ENCODE data around the gene ARPP21.

Gene ARPP21

GRCh38 chr3:35739181-35739809, 100.0 kb downstream of the ARPP21 start:
- DNase-seq: no peak

- no peak for DNase-seq
These were observed 100.7 kb downstream of the ARPP21 start for GRCh38 chr3:35739964-35740527.

DNA sequence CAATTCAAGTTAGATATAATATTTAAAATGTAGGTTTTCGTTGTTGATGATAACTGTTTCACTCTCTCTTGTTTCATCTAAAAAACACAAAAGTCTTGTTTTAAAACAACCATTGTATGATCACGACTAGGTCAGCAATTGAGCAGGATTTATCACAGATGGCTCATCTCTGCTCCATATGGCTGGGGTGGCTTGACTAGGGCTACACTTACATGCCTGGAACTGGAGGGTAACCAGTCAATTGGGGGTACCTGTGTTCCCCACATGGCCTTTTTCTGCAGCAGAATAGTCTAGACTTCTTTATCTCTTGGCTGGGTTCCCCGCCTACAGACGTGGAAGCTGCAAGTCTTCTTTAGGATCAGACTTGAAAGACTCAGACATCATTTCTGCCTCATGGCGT, 103.9 kb downstream of the ARPP21 start:
- no peak for DNase-seq

GRCh38 chr3:35744419-35744818, 105.1 kb downstream of the ARPP21 start:
- no peak for DNase-seq

- no peak for DNase-seq
These were observed 106.0 kb downstream of the ARPP21 start for GRCh38 chr3:35745351-35745750.

- DNase-seq: no peak
These were observed 106.6 kb downstream of the ARPP21 start for GRCh38 chr3:35745802-35746484.

DNA sequence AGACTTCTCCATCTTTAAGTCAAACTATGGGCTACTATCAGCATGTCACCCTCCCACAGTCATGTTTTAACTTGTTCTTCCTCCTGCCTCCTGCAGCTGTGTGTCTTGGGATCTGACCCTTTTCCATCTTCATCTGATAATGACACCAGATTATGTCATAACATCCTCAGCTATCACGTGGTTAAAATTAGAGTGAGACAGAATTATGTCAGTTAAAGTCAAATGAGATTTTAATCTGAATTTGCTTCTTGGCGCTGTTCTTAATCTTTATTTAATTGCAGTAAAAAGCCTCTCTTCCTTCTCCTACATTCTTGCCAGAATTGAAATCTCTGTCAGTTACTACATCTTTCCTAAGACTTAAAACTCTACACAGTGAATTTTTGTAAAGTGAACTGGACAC, 107.2 kb downstream of the ARPP21 start:
- no peak for DNase-seq

DNA sequence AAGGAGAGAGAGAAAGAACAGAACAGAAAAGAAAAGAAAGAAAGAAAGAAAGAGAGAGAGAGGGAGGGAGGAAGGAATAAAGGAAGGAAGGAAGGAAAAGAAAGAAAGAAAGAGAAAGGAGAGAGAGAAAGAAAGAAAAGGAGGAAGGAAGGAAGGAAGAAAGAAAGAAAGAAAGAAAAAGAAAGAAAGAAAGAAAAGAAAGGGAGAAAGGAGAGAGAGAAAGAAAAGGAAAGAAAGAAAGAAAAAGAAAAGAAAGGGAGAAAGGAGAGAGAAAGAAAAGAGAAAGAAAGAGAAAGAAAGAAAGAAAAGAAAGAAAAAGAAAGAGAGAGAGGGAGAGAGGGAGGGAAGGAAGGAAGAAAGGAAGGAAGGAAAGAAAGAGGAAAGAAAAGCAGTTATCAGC, 108.8 kb downstream of the ARPP21 start:
- DNase-seq: no peak

- no peak for DNase-seq
These were observed 111.9 kb downstream of the ARPP21 start for GRCh38 chr3:35751207-35751606.

DNA sequence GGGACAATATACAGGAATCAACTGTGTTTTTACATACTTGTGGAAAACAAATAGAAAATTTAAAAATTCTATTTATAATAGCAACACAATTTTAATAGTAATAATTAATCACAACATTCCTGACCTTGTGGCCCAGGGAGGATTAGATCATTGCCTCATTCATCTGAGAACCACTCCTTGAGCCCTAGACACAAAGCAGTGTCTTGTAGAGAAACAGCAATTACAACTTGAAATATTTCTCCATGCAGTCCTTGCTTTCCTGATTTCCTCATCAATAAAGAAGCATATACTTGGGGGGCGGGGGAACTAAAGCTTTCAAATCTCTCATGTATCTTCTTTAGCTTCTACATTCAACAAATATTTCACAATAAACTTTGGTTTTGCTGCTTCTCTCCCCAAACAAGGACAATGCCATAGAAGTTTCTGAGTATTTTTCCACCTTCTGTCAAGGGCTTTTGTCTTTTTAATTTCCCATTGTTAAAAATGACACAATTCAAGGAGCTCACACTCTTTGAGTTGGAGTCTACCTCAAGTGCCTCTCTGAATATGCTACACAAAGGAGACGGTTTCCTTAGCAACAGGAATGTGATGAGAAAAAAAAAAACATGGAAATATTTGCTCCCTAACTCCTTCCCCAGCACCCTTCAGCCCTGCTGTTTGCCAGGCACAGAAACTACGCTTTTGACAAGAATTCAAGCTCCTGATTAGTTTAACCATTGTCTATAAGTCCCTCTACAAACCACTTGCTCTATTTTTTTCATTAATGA, 118.8 kb downstream of the ARPP21 start:
- DNase-seq: no peak

- no peak for DNase-seq
These were observed 120.8 kb downstream of the ARPP21 start for GRCh38 chr3:35760146-35760545.

DNA sequence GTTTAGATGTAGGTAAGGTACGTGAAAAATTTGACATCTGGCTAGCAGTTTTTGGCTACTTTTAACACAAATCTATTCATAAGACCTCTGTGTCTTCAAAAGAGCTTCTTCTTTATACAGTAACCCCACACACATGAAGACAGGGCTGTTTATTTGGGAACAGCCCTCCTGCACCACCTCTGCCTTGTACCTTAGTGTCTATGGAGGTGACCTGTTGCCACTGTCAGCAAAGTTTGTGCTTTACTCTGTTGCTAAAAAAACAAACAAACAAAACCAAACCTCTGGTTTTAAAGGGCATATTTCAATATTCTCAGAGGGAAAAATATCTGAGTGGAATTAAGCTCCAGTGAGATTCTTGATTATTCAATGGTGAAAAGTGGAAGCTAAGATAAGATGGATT, 122.0 kb downstream of the ARPP21 start:
- no peak for DNase-seq

GRCh38 chr3:35772381-35773015, 133.2 kb downstream of the ARPP21 start:
- no peak for DNase-seq

DNA sequence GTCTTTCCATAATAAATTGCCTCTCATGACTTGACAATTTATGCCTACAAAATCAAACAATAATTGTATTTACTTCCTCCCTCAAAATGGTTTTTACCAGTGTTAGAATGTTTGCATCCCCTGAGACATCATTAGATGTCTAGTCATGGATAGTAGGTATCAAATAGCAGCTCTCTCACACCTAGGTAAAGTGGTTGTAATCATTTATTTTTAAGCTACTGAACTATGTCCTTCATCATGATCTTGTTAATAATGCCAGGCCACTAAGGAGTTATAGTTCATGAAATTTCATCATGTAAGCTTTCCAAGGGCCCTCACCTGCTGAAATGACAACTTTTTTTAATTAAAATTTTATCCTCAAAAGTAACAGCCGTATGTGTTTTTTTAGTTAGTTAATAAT, 134.1 kb downstream of the ARPP21 start:
- DNase-seq: no peak

DNA sequence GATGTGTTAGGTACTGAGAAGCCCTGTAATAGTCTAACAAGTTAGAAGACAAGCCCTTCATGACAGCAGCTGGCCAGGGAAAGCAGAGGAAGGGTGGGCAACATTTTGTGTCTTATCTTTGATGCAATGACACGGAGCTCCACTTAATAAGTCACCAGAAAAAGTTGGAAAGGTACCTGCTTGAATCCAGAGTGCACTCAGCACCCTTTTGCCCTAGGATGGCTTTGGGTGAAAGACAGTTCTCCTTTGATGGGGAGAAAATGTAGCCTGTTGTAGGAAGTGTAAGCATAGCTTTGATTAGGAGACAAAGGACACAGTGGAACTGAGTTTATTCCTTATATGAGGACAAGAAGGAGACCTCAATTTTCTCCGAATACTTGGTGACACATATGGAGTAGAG, 137.0 kb downstream of the ARPP21 start:
- DNase-seq: no peak

- DNase-seq: no peak
These were observed 137.7 kb downstream of the ARPP21 start for GRCh38 chr3:35777065-35777464.

DNA sequence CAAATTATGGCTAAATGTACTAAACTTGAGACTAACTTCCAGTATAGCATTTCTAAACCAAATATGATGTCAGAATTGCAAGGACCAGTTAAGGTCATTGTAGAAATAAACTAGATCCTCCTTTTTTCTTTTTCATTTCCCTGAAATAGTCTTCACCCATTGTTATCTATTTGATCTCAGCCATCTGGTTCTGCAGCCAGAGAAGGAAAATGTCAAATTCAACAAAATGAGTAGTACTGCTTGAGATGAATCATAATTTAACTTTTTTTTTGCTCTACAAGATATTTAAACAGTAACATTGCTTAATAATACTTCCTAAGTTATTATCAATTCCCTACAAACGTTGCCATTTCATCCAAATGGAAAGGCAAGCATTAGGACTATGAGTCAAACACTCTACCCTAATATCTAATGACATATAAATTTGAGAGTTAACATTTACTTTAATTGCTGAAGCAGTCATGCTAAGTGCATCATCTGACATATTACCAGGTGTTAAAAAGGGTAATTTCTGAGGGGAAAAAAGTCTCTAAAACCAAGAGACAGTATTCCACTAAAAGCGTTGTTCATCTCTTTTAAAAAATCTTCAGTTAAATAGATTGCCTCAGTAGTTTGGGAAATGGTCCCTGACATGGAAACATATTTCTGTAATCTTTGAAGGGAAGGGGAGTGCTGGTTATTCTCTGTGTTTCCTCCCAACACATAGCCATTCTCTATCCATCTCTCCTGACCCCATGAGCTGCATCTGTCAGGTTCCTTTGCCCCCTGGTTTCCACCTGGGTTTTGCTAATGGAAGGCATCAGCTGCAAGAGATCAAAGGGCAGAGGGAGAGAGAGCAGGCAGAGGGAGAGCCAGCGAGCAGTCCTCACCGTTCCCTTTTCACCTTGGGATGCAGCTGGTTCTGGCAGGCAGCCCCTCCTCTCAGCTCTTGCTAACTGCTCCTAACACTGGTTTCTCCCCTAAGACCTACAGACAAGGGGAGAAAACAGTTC, 138.5 kb downstream of the ARPP21 start:
- DNase-seq: no peak

GRCh38 chr3:35779611-35780010, 140.3 kb downstream of the ARPP21 start:
- DNase-seq: no peak

- DNase-seq: no peak
These were observed 141.5 kb downstream of the ARPP21 start for GRCh38 chr3:35780800-35781199.

DNA sequence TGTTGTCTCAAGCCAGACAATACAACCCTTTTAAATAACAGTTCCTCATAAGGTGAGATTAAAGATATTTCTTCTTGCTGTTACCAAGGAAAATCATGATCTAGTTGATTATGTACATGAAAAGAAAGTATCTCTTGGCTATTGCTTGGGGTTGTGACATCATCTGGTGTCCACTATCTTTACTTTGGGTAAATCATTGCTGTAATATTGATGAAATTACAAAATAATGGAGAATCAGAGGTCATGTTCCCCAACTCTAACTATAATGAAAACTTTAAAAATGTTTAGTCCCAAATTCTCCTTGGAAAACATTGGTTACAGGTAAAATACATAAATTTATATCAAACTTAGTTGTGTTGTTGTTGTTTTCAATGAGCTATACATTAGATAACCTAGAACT, 142.2 kb downstream of the ARPP21 start:
- DNase-seq: no peak

- no peak for DNase-seq
These were observed 143.0 kb downstream of the ARPP21 start for GRCh38 chr3:35782355-35782754.

- no peak for DNase-seq
These were observed 144.8 kb downstream of the ARPP21 start for GRCh38 chr3:35784169-35784568.
